ENCODE measurements around the gene KLHL26. TPM values are rescaled to one million over a fixed set of nuclear protein-coding genes. Genes with fewer than 3 reads are reported as not detected.

The KLHL26 gene
- total and polyA plus RNA-seq, 12 donors: 3.4 to 8.2 (median 6.3) TPM

GRCh38 chr19:18704054-18704453 lies 67.2 kb downstream of the KLHL26 start:
- TF ChIP-seq CTCF (IDR thresholded peaks at IDR 0.05): no peak
- H3K9me3 ChIP-seq: no peaks in the 10 kb centered on the region
- ATAC-seq (no peak), DNase-seq (no peak)
- H3K4me3 ChIP-seq: no peak overlapping the region
- peaks cover 0 to 35% (median 21%) of the 10 kb centered on the region in 9 donors for H3K4me1 ChIP-seq
- 91 to 93% methylated on average over 4 of the region's 4 CpGs for WGBS, 2 donors
- no peaks in the 10 kb centered on the region for H3K36me3 ChIP-seq
- H3K27me3 ChIP-seq: no peaks in the 10 kb centered on the region
- intact Hi-C loops (cut with DNase I): no loop called here
- H3K27ac ChIP-seq: no peak overlapping the region

- no peaks in the 10 kb centered on the region for H3K9me3 ChIP-seq
- TF ChIP-seq CTCF (IDR thresholded peaks at IDR 0.05): no peak
- no peaks in the 10 kb centered on the region for H3K27me3 ChIP-seq
- no peak overlapping the region for H3K4me3 ChIP-seq
- no peak for DNase-seq
- H3K4me1 ChIP-seq: peaks cover 0 to 35% (median 20%) of the 10 kb centered on the region in 9 donors
- H3K36me3 ChIP-seq: no peaks in the 10 kb centered on the region
- no peak overlapping the region for H3K27ac ChIP-seq
- 81 to 82% methylated on average over 7 of the region's 7 CpGs for WGBS, 2 donors
- intact Hi-C loops (cut with DNase I): no loop called here
- no peak for ATAC-seq
These were observed 68.1 kb downstream of the KLHL26 start for GRCh38 chr19:18704971-18705370.

GRCh38 chr19:18708452-18709231 lies 71.8 kb downstream of the KLHL26 start:
- intact Hi-C loops (cut with DNase I): no loop called here
- H3K27me3 ChIP-seq: no peaks in the 10 kb centered on the region
- H3K4me1 ChIP-seq: peaks cover 0 to 42% (median 17%) of the 10 kb centered on the region in 9 donors
- no peak for TF ChIP-seq CTCF (IDR thresholded peaks at IDR 0.05)
- H3K4me3 ChIP-seq: no peak overlapping the region
- DNase-seq (peak in 1 of 2 donors; percentile 28), ATAC-seq (peak in 5 of 8 donors; percentile 9 to 37 (median 21))
- WGBS, 2 donors: 85 to 87% methylated on average over 25 of the region's 25 CpGs
- no peaks in the 10 kb centered on the region for H3K9me3 ChIP-seq
- no peak overlapping the region for H3K27ac ChIP-seq
- H3K36me3 ChIP-seq: no peaks in the 10 kb centered on the region

- TF ChIP-seq CTCF (IDR thresholded peaks at IDR 0.05): no peak
- Histone ChIP-seq H3K27ac (no peak overlapping the region), H3K9me3 (no peaks in the 10 kb centered on the region), H3K27me3 (no peaks in the 10 kb centered on the region), H3K4me3 (no peak overlapping the region), H3K4me1 (peaks cover 0 to 46% (median 21%) of the 10 kb centered on the region in 9 donors), H3K36me3 (no peaks in the 10 kb centered on the region)
- DNase-seq: no peak
- peak in 1 of 8 donors; percentile 8 for ATAC-seq
- intact Hi-C loops (cut with DNase I): no loop called here
- 94 to 98% methylated on average over 9 to 10 of the region's 10 CpGs for WGBS, 2 donors
These were observed 72.7 kb downstream of the KLHL26 start for GRCh38 chr19:18709546-18709945.
